Measurements from ENCODE around the gene PRDM16. TPM values are rescaled to one million over a fixed set of nuclear protein-coding genes. Genes with fewer than 3 reads are reported as not detected.
A peak's percentile ranks its signal among the peaks of the same experiment; 100 is the strongest.

The PRDM16 gene
- total and polyA plus RNA-seq, 2 of the 13 experiments (the other 11 are each of a cell fraction or from before 2014, with no cell fraction given): 0.15 to 0.81 TPM

DNA sequence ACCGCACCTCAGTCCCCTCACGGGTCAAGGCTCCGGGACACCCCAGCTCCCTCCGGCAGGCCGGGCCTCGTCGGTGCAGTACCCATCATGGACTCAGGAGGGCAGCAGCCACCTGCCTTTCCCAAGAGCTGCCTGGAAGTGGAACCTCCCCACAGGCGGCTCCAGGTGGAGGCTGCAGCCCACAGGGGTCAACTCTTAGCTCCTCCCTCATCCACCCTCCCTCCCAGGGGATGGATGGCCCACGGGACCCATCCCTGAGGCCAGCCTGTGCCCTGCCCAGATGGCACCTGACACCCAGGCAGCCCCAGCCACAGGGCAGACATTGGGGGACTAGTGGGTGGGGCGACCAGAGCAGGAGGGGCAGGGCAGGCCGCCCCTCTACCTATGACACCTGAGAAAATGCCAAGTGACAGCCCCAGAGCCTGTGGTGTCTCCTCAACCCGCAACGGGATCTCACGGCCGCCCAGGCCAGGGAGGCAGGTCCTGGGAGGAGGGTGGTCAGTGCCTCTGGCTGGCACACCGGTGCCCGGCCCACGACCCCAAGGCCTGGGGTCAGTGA, 384.3 kb downstream of the PRDM16 start (continued):
- TF ChIP-seq RXRB (CRISPR knock-in tag; IDR thresholded peaks at IDR 0.05; ENCODE audit: borderline replicate concordance): peak; percentile 46; the same call in 1 of the 2 replicates
- TF ChIP-seq ARID4A (CRISPR knock-in tag; IDR thresholded peaks at IDR 0.05; ENCODE audit: borderline replicate concordance): peak; percentile 62; the same call in 1 of the 2 replicates
- TF ChIP-seq NR2F1 (CRISPR knock-in tag; IDR thresholded peaks at IDR 0.05): 0 out of 4 replicates have a peak, but pooled peaks of 1 of the 2 experiments have one; percentile 18
- TF ChIP-seq ZBTB1 (CRISPR knock-in tag; IDR thresholded peaks at IDR 0.05; ENCODE audit: borderline replicate concordance): no peak
- peak; percentile 31; the same call in 1 of the 2 replicates for TF ChIP-seq MEIS1 (CRISPR knock-in tag; IDR thresholded peaks at IDR 0.05; ENCODE audit: borderline replicate concordance)
- TF ChIP-seq SOX13 (IDR thresholded peaks at IDR 0.05): no peak
- peak in 1 of 2 experiments; percentile 27; a peak in 1 of 4 replicates for TF ChIP-seq SOX13 (CRISPR knock-in tag; conservative IDR thresholded peaks at IDR 0.05 in 1 of 2, IDR thresholded peaks at IDR 0.05 in 1 of 2)
- no peak for TF ChIP-seq SKI (IDR thresholded peaks at IDR 0.05; ENCODE audit: partially characterized antibody)
- 0 out of 2 replicates have a peak, but pooled peaks have one; percentile 23 for TF ChIP-seq PPARG (CRISPR knock-in tag; conservative IDR thresholded peaks at IDR 0.05)
- TF ChIP-seq, protein P1, sequence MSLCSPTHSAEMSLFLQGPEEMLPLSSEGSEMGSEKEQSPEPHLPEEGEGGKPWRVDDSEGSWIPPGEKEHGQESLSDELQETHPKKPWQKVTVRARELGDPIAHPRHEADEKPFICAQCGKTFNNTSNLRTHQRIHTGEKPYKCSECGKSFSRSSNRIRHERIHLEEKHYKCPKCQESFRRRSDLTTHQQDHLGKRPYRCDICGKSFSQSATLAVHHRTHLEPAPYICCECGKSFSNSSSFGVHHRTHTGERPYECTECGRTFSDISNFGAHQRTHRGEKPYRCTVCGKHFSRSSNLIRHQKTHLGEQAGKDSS (CRISPR knock-in tag; IDR thresholded peaks at IDR 0.05; ENCODE audit: borderline replicate concordance, low read depth): 0 out of 2 replicates have a peak, but pooled peaks have one; percentile 71
- TF ChIP-seq RXRA (CRISPR knock-in tag; IDR thresholded peaks at IDR 0.05): peak; percentile 66
- no peak for TF ChIP-seq MTF1 (CRISPR knock-in tag; IDR thresholded peaks at IDR 0.05)
- TF ChIP-seq ZNF276 (CRISPR knock-in tag; IDR thresholded peaks at IDR 0.05; ENCODE audit: low read depth): no peak
- TF ChIP-seq PAF1 (CRISPR knock-in tag; IDR thresholded peaks at IDR 0.05): no peak
- TF ChIP-seq, protein P2, sequence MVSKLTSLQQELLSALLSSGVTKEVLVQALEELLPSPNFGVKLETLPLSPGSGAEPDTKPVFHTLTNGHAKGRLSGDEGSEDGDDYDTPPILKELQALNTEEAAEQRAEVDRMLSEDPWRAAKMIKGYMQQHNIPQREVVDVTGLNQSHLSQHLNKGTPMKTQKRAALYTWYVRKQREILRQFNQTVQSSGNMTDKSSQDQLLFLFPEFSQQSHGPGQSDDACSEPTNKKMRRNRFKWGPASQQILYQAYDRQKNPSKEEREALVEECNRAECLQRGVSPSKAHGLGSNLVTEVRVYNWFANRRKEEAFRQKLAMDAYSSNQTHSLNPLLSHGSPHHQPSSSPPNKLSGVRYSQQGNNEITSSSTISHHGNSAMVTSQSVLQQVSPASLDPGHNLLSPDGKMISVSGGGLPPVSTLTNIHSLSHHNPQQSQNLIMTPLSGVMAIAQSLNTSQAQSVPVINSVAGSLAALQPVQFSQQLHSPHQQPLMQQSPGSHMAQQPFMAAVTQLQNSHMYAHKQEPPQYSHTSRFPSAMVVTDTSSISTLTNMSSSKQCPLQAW (CRISPR knock-in tag; IDR thresholded peaks at IDR 0.05): peak; percentile 38; the same call in 1 of the 2 replicates
- peak; percentile 55; the same call in 1 of the 2 replicates for TF ChIP-seq POLR2AphosphoS5 (IDR thresholded peaks at IDR 0.05; ENCODE audit: low read depth, low read length)
- no peak for TF ChIP-seq ZNF800 (CRISPR knock-in tag; IDR thresholded peaks at IDR 0.05)
- no peak for TF ChIP-seq LCORL (IDR thresholded peaks at IDR 0.05)
- peak; percentile 83 for TF ChIP-seq LCORL (CRISPR knock-in tag; IDR thresholded peaks at IDR 0.05)
